ENCODE measurements around the gene TBCEL.

Gene TBCEL

GRCh38 chr11:121067026-121067425, 43.1 kb downstream of the TBCEL start:
- no peak for DNase-seq (ENCODE audit: low read depth)

GRCh38 chr11:121067453-121067852, 43.6 kb downstream of the TBCEL start:
- DNase-seq (ENCODE audit: low read depth), result no peak

DNA sequence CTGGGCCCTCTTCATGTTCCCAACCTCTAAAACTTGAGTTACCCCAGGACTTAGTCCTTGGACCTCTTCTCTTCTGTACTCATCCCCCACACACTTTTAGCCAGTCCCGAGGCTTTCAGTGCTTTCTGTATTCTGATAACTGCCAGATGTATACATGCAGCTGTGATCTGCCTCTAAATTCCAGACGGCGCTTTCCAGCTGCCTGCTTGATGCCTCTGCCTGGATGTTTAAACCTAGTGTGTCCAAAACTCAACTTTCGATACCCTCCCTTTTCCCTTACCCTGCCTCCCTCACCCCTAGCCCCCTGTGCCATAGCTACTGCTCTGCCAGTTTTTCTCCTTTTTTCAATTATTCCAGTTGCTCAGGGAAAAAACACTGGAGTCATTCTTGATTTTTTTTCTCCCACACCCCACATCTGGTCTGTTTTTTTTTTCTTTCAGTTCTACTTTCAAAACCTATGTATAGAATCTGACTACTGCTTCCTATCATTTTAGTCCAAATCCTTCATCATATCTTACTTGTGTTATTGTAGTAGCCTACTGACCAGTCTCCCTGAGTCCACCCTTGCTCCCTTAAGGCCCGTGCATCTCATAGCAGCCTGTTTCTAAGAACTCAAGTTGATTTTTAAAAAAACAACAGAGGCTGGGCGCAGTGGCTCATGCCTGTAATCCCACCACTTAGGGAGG, 44.2 kb downstream of the TBCEL start:
- no peak for DNase-seq (ENCODE audit: low read depth)

DNA sequence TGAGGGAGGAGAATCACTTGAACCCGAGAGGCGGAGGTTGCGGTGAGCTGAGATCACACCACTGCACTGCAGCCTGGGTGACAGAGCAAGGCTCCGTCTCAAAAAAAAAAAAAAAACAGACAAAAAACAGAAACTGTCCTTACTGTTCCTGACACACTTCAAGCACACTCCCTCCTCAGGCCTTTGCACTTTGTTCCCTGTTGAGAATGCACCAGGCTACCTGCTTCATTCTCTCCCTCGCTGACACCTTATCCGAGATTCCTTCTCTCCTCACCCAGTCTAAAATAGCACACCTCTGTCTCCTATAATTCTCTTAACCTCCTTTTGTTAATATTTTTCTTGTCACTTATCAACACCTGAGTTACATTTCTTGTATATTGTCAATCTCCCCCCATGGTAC, 44.9 kb downstream of the TBCEL start:
- DNase-seq (ENCODE audit: low read depth), result no peak

- DNase-seq (ENCODE audit: low read depth), result no peak
These were observed 47.3 kb downstream of the TBCEL start for GRCh38 chr11:121070951-121071845.

DNA sequence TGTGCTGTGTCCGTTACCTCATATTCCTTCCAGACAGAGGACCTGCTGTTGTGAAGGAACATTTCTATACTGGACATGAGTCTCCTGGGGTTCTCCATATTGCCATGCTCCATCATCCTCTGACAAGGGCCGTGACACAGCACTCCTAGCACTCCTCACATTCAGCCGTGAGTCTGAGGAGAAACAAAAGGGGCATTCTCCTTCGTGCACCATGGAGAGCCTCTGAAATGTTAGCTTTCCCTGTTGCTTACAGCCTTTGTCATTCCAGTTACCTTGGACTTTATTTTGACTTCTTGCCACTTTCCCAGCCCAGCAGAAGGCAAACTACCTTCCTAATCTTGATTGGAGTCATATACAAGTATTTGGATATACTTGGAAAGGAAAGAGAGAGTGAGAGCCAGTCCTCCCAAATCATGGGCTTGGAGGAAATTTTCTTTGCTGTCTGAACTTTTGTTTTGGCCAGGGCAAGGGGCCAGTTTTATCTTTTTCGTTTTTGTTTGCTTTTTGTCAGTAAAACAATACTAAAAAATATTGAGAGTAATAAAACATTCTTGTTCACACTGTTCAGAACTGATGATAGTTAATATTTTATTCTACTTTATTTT, 48.0 kb downstream of the TBCEL start:
- DNase-seq (ENCODE audit: low read depth), result no peak

- no peak for DNase-seq (ENCODE audit: low read depth)
These were observed 57.4 kb downstream of the TBCEL start for GRCh38 chr11:121081321-121081720.

DNA sequence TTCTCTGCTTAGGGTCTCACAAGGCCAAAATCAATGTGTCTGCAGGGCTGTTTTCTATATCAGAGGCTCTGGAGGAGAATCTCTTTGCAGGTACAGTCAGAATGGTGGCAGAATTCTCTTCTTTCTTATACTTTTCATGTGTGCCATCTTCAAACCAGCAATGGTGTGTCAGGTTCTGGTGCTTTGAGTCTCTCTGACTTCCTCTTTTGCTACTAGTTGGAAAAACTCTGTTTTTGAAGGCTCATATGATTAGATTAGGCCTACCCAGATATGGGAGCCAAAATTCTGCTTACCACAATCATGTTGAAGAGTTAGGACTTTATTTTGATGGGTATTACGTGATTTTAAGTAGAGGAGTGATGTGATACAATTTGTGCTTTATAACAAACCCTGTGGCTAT, 58.3 kb downstream of the TBCEL start:
- no peak for DNase-seq (ENCODE audit: low read depth)

- no peak for DNase-seq (ENCODE audit: low read depth)
These were observed 58.8 kb downstream of the TBCEL start for GRCh38 chr11:121082670-121083069.

- no peak for DNase-seq (ENCODE audit: low read depth)
These were observed 63.0 kb downstream of the TBCEL start for GRCh38 chr11:121086866-121087265.

DNA sequence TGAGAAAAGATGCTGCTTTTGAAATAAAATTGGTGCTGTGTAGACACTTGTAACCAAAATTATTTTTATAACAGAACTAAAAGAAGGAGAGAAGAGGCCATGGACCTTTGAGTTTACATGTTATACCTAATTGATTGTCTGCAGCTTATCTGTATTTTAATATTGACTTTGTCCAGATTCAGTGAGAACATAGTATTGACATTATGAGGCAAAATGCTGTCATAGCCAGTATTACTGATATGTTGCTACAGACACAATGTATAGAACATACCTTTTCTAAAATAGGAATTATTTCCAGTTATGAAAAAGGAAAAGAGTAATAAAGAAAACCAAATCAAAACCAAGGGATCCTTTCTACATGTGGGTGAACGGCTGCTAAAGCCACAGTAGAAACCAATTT, 65.7 kb downstream of the TBCEL start:
- DNase-seq (ENCODE audit: low read depth), result no peak

DNA sequence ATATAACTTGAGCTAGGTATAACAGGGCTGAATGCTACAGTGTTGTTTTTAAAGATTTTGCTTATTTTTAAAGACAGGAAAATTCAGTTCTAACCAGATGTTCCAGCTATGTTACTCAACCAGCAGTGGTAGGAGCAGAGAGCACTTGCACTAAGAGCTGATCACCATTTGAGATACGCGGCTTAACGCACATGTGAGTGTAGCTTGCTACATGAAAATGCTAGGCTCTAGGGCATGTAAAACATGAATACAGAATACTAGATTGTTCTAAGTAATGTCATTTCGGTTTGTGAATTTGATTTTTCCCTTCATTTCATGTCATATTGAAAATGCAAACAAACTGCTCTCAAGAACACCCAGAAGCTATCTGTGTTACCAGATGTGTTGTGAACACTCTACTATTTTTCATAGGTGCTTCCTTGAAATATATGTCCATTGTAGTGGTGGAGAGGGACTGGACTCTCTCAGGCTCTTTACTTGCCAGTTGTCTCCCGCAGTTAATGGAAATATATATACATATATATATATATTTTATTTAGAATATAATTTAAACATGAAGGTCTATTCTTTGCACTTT, 66.3 kb downstream of the TBCEL start:
- DNase-seq (ENCODE audit: low read depth), result no peak

DNA sequence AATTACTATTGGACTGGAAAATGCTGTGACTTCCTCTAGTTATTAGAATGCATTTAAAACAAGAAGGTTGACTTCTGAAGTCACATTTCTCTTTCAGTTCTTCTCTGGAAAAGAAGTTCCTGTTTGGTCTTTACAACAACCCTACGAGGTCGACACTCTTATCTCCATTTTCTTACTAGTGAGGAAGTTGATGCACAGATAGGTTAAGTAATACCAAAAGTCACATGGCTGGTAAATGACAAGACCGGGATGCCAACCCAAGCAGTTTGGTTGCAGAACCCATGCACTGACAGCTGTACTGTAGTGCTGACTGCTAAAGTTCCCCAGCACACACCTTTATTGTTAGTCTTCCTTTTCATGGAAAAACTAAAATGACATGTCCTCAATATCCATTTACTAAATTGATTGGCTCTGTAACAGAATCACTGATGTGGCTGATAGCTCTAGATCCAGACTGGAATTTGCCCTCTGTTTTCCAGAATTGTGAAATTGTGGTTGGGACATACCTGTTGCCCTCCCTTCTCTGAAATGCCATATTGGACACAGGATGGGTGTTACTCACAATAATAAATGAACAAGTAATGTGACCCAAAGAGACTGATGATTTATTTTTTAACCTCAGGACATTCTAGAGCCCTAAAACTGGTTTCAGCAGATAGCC, 67.7 kb downstream of the TBCEL start:
- no peak for DNase-seq (ENCODE audit: low read depth)

GRCh38 chr11:121095561-121095960, 71.7 kb downstream of the TBCEL start:
- no peak for DNase-seq (ENCODE audit: low read depth)

- no peak for DNase-seq (ENCODE audit: low read depth)
These were observed 75.5 kb downstream of the TBCEL start for GRCh38 chr11:121099364-121099763.

DNA sequence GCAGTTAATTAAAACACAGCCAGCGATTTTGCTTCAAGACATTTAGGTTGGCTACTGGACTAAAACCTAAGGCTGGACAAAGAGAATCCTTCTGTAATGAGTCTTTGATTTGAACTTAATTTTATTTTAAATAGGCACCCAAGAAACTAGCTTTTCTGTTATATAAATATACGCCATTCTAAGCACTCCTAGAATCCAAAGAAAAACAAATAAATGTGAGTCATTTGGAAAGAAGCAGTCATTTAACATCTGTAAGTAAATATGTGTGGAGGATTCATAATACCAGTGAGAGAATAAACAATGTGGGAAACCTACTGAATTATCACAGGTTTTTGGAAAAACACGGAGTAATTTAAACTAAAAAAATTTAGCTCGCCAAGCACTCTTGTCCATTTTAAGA, 76.0 kb downstream of the TBCEL start:
- DNase-seq (ENCODE audit: low read depth), result peak; percentile 12

- DNase-seq (ENCODE audit: low read depth), result no peak
These were observed 77.0 kb downstream of the TBCEL start, which contains the start of gene TECTA for GRCh38 chr11:121100943-121101342. TECTA (plus strand) TSS chr11:121101243; CDS start chr11:121102666, 1,423 bp downstream.

- no peak for DNase-seq (ENCODE audit: low read depth)
These were observed 80.4 kb downstream of the TBCEL start for GRCh38 chr11:121104312-121104762.

DNA sequence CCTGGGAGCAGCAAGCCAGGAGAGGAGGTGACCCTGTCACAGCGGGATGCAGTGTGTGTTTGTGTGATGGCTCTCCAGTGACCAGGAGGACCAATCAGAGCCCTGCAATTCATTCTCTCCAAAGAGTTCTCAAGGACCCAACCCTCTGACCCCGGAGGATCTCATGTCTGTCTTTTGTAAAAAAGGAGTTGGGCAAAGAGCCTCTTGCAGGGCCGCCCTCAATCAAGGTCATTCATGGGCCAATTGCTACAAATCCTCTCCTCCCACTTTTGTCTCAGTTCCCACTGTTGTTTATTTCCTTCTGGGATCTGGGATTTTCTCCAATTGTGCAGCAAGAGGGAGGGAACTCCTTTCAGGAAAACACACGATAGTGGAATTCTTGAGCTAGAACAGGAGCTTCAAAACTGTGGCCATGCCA, 81.2 kb downstream of the TBCEL start:
- peak; percentile 24 for DNase-seq (ENCODE audit: low read depth)

GRCh38 chr11:121105481-121106195, 81.7 kb downstream of the TBCEL start:
- no peak for DNase-seq (ENCODE audit: low read depth)

GRCh38 chr11:121106812-121107211, 82.9 kb downstream of the TBCEL start:
- DNase-seq (ENCODE audit: low read depth), result no peak

All from stromal cell of bone marrow (primary cell).